ENCODE results near the gene CLBA1.

- TF ChIP-seq, protein P1, sequence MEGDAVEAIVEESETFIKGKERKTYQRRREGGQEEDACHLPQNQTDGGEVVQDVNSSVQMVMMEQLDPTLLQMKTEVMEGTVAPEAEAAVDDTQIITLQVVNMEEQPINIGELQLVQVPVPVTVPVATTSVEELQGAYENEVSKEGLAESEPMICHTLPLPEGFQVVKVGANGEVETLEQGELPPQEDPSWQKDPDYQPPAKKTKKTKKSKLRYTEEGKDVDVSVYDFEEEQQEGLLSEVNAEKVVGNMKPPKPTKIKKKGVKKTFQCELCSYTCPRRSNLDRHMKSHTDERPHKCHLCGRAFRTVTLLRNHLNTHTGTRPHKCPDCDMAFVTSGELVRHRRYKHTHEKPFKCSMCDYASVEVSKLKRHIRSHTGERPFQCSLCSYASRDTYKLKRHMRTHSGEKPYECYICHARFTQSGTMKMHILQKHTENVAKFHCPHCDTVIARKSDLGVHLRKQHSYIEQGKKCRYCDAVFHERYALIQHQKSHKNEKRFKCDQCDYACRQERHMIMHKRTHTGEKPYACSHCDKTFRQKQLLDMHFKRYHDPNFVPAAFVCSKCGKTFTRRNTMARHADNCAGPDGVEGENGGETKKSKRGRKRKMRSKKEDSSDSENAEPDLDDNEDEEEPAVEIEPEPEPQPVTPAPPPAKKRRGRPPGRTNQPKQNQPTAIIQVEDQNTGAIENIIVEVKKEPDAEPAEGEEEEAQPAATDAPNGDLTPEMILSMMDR (IDR thresholded peaks at IDR 0.05): no peak
- no peak for TF ChIP-seq EZH2 (IDR thresholded peaks at IDR 0.05)
- no peak for TF ChIP-seq EZH2phosphoT487 (IDR thresholded peaks at IDR 0.05)
These were observed 13.1 kb upstream of the CLBA1 start for GRCh38 chr14:104972301-104973134.
